GM18868 (cell line): Measurements from ENCODE around the gene CMIP.

Experiments used
- ATAC-seq: cut with Tn5 transposase; IDR thresholded peaks from one replicate; pipeline ENCODE4 v1.9.1; 2021; ENCODE audit warnings: mild to moderate bottlenecking, moderate library complexity; ENCODE audit not compliant: unreplicated experiment

The CMIP gene

DNA sequence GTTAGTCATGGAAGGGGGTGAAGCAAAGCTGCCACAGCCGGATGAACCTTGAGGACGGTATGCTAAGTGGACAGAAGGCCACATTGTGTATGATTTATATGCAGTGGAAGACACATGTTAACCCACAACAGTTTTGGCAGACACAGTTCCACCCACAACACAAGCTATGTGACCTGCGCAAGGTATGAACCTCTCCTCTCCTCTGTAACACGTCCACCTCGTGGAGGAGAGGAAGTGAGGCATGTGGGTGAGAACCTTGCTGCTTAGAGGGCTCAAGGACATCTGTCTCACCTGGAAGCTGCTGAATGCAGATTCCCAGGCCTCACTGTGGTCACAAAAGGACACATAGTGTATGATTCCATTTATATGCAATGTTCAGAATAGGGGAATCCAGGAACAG, 198.3 kb downstream of the CMIP start:
- no peak for ATAC-seq

- ATAC-seq: no peak
Measured at GRCh38 chr16:81645266-81645694, 200.7 kb downstream of the CMIP start.

DNA sequence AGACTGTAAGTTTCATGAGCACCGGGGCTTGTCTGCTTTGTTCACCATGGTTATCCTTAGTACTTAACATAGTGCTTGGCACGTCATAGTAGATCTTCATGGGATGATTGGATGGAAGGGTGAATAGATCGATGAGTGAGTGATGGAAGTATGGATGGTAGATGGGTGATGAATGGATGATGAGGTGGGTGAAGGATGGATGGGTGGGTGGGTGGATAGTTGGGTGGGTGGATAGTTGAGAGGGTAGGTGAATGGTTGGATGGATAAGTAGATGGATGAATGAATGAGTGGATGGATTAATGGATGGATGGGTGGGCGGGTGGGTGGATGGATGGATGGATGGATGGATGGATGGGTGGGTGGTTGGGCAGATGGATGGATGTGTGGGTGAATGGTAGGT, 201.3 kb downstream of the CMIP start:
- ATAC-seq: no peak

DNA sequence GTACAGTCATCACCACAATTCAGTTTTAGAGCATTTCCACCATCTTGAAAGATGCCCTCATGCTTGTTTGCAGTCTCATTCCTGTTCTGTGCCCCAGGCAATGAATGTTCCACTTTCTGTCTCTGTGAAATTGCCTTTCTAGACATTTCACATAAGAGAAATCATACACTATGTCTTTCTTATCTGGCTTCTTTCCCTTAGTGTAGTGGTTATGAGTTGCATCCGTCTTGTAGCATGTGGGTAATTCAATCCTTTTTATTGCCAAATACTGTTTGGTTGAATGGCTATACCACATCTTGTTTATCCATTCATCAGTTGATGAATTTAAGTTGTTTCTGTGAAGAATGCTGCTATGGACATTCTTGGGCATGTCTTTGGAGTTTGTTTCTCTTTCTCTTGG, 202.0 kb downstream of the CMIP start:
- ATAC-seq: no peak

GRCh38 chr16:81647527-81647926, 202.9 kb downstream of the CMIP start:
- no peak for ATAC-seq

DNA sequence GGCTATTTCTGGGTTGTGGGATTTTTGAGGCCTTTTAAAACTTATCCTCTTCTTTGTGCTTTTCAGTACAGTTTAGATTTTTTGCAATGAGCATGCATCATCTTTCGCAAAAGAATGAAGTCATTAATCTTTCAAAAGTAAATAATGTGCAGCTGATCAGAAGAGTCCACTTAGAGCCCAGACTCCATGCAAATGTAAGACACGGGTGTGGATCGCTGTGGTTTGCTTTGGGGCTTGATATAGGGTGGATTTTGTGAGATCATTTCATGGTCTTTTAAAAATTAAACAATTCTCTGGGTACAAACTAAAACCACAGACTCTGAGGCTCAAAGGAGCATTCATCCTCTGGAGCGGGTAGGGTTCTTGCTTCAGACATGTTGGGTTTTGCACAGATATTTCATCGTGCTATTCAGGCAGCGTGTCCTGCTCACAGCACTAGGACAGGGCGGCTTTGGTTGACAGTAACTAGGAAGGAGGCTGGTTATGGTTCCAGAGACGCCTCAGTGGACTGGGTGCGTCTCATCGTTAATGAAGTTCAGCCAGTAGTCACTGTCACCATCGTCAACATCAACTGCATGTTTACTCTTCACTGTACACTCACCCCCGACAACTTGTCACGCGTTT, 205.1 kb downstream of the CMIP start:
- no peak for ATAC-seq

DNA sequence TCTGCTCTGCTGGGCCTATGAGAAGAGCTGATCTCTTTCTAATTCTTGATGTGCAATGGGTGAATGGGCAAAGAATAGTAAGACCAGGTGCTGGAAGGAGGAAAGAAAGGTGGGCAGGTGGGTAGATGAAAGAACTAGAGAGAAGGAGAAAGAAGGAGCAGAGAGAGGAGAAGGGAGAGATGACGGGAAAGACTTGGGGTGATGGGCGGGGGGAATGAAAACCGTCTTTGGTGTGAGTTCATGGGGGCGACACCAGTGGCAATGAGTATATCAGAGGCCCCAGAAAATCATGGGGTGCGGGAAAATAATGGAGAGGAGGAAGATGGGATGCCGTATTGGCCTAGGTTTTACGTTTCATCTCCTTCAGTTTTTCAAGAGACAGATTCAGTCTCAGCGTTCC, 205.7 kb downstream of the CMIP start:
- no peak for ATAC-seq

DNA sequence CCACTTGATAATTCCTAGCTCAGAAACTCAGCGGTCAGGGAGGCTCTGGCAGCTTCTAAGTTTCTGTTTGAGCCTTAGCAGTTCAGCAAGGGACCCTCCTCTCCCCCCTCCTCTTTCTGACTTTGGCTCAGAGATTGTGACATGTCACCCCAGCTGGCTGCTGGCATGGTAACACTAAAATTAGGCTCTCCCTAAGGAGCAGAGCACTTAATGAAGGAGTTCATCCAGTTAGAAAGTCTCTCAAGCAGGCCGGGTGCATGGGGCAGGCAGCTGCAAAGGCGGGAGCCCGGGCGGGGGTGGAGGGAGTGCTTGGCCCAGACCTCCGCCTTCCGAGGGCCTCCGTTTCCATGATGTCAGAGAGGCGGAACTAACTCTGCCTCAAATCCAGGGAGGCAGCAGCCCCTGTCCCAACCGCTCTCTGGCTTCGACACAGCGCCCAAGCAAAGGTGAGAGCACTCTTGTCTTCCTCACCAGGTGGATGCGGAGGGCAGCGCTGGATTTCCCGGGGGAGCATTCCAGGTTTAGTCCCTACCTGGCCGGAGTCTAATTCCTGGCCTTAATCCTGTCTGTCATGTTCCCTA, 206.5 kb downstream of the CMIP start:
- no peak for ATAC-seq

DNA sequence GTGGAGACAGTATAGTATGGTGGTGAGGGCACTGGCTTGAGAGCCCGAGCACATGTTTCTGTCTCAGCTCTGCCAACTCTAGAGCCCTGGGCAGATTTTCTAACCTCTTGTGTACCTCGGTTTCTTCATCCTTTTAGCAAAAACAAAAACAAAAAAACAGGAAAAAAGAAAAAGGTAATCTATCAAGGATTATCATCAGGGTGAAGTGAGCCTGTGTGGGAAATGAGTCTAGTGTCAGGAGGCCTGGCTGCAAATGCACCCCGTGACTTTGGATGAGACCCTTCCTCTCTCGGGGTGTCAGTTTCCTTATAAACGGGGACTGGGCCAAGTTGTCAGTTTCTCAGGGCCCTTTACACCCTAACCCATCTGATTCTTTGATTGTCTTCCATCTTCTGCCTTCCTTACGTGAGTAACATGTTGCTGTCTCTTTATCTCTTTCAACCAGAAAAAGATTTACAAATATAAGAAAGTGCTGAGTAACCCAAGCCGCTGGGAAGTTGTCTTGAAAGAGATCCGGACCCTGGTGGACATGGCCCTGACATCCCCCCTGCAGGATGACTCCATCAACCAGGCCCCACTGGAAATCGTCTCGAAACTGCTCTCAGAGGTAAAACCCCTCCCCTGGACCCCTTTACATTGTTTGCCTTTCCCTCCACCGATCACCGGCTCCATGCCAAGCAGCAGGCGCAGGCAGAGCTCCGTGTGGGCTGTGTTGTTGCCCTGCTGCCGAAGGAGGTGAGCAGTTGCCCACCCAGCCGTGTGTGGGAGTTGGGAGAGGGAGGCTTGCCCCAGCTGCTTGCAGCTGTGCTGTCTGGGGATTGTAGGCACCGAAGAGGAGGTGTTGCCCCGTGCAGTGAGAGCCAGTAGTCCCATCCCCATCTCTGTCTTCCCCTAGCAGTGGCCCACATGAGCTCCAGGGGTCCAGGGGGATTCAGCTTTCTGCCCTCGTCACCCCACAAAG, 207.4 kb downstream of the CMIP start:
- ATAC-seq: peak; percentile 32

- ATAC-seq: peak; percentile 68
Measured at GRCh38 chr16:81652798-81653505, 208.3 kb downstream of the CMIP start.

GRCh38 chr16:81654346-81654745, 209.7 kb downstream of the CMIP start:
- ATAC-seq: no peak

- ATAC-seq: no peak
Measured at GRCh38 chr16:81655469-81656162, 211.0 kb downstream of the CMIP start.

DNA sequence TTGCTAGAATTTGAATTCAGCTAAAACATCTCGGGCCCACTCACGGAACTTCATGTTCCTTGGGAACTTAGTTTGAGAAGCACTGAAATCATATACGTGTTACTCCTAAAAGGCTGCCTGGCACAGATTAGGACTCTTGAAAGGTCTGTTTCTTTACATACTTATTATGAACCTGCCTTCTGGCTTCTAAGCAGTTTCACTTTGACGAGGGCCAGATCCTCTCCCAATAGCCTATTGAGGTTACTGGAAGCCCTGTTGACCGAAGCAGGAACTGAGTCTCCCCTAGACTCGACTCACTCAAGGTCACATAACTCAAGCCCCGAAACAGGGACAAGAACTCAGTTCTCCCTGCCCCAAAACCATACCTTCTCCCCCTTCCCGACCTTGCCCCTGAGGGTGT, 212.6 kb downstream of the CMIP start:
- ATAC-seq: peak; percentile 60

GRCh38 chr16:81657781-81658180, 213.2 kb downstream of the CMIP start:
- no peak for ATAC-seq

- ATAC-seq: no peak
Measured at GRCh38 chr16:81658373-81658772, 213.8 kb downstream of the CMIP start.

- no peak for ATAC-seq
Measured at GRCh38 chr16:81659249-81659648, 214.6 kb downstream of the CMIP start.

DNA sequence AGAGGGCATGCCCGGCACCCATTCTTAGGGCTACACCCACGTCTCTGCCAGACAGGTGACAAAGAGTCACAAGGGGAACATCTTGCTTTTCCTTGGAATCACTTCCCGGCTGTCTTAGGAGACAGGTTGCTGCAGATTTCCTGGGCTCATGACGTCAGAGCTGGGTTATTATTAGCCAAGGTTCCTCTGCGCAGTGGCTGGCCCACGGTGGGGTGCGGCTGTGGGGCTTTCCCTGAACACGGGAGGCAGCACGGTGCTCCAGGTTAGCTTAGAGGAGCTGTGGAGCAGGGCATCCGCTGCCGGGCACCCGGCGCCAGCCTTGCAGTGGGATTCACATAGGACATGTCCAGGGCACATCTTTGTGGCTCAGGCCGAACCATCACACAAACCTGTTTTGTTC, 216.5 kb downstream of the CMIP start:
- ATAC-seq: no peak

DNA sequence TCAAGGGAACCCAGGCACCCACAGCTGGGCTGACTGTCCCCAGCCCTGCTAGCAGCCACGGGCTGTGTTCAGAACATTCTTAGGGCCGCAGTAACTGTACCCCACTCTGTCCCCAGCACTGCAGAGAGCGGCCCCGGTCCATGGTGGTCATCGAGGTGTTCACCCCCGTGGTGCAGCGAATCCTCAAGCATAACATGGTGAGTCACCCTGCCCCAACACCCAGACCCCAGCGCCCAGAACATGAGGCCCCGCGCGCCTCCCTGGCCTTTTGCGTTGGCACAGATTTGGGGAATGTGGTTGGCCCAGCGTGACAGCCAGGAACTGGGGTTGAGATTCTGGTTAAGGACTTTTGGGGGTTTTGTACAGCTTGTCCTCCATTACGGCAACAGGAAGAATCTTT, 219.5 kb downstream of the CMIP start:
- ATAC-seq: no peak

DNA sequence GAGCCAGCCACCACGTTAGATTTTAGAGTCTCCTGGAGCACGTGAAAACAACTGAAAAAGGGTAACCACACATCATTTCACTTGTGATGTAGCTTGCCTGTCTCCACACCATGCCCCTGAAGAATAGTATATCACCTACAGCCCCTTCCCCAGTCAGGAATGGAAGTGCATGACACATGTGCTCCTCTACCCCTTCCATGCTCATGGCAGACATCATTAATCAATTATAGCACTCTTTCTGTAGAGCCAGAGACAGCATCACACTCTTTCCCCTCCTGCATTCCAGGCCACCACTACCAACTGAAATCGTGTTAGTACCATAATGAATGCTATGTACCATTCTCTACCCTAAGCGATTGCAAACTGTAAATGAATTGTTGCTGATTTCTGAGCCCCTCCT, 221.0 kb downstream of the CMIP start:
- no peak for ATAC-seq

DNA sequence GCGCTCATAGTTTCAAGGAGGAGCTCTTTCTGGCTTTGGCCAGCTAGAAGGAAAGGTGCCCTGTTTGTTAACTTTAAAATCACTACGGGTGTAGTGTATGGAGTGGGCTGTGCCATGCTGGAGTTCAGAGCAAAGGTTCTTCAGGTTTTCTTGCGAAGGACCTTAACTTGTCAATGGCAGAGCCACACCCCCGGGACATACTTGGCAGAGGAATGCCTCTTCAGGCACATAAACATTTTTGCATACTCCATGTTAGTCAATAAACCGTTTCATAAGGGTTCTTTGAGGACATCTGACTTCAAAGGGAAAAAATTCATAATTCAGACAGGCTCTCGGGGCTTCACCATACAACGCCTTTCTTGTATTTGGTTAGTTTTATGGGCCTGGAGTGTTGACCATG, 221.5 kb downstream of the CMIP start:
- no peak for ATAC-seq
